Tibial nerve (tissue), 4 donors: ENCODE results near the gene FXYD7.

Experiments
- CTCF ChIP-seq, 5 experiments: fragments of 200-600 bp in 3 of 5; fragments of 450-650 bp in 2 of 5; sonication (generic) in 3 of 5; IDR thresholded peaks; one replicate each; pipeline ENCODE4 v1.5.1; 2016 to 2019; ENCODE audit warnings: antibody characterized with exemption in 5 of 5, mild to moderate bottlenecking in 3 of 5, moderate library complexity in 2 of 5
- EP300 ChIP-seq, 2 donors: sonication (generic); formaldehyde crosslinking; IDR thresholded peaks; one replicate each; pipeline ENCODE4 v1.6.1; 2017; ENCODE audit warnings: antibody characterized with exemption in 2 of 2, mild to moderate bottlenecking in 1 of 2
- POLR2A ChIP-seq, 2 donors: fragments of 450-650 bp; IDR thresholded peaks; one replicate each; pipeline ENCODE4 v1.6.1; 2017; ENCODE audit warnings: antibody characterized with exemption in 2 of 2, mild to moderate bottlenecking in 2 of 2, moderate library complexity in 2 of 2

- TF ChIP-seq CTCF (IDR thresholded peaks at IDR 0.05) (no peak), POLR2A (IDR thresholded peaks at IDR 0.05) (no peak), EP300 (IDR thresholded peaks at IDR 0.05) (no peak)
Observed at GRCh38 chr19:35120898-35121297, 22.2 kb upstream of the FXYD7 start.
